GM18498 (cell line): ENCODE measurements around the gene HEG1.

Experiments used
- ATAC-seq: cut with Tn5 transposase; IDR thresholded peaks from one replicate; pipeline ENCODE4 v1.9.1; 2021; ENCODE audit warnings: mild to moderate bottlenecking, moderate library complexity; ENCODE audit not compliant: unreplicated experiment

HEG1 gene

GRCh38 chr3:125050488-125051090 is 5.2 kb downstream of the HEG1 start:
- no peak for ATAC-seq

GRCh38 chr3:125048282-125048681 is 7.5 kb downstream of the HEG1 start:
- ATAC-seq = no peak

GRCh38 chr3:125045965-125046364 is 9.8 kb downstream of the HEG1 start:
- no peak for ATAC-seq

GRCh38 chr3:125045194-125045593 is 10.6 kb downstream of the HEG1 start:
- no peak for ATAC-seq

- ATAC-seq = no peak
Measured at GRCh38 chr3:125043599-125044151, 12.1 kb downstream of the HEG1 start.

- no peak for ATAC-seq
Measured at GRCh38 chr3:125042725-125043406, 12.9 kb downstream of the HEG1 start.

- no peak for ATAC-seq
Measured at GRCh38 chr3:125039131-125040100, 16.4 kb downstream of the HEG1 start.

- no peak for ATAC-seq
Measured at GRCh38 chr3:125037498-125038150, 18.2 kb downstream of the HEG1 start.

- ATAC-seq = peak; percentile 57
Measured at GRCh38 chr3:125035217-125035616, 20.6 kb downstream of the HEG1 start.

- no peak for ATAC-seq
Measured at GRCh38 chr3:125033616-125034015, 22.2 kb downstream of the HEG1 start.

- ATAC-seq = no peak
Measured at GRCh38 chr3:125033135-125033534, 22.7 kb downstream of the HEG1 start.

GRCh38 chr3:125032683-125033082 is 23.1 kb downstream of the HEG1 start:
- no peak for ATAC-seq

- ATAC-seq = no peak
Measured at GRCh38 chr3:125032100-125032643, 23.6 kb downstream of the HEG1 start.

GRCh38 chr3:125031544-125031943 is 24.3 kb downstream of the HEG1 start:
- ATAC-seq = no peak

- no peak for ATAC-seq
Measured at GRCh38 chr3:125028657-125029056, 27.1 kb downstream of the HEG1 start.

- ATAC-seq = no peak
Measured at GRCh38 chr3:125025642-125026041, 30.2 kb downstream of the HEG1 start.

- no peak for ATAC-seq
Measured at GRCh38 chr3:125024817-125025216, 31.0 kb downstream of the HEG1 start.

- no peak for ATAC-seq
Measured at GRCh38 chr3:125023833-125024555, 31.8 kb downstream of the HEG1 start.

GRCh38 chr3:125022206-125022605 is 33.6 kb downstream of the HEG1 start:
- no peak for ATAC-seq

- ATAC-seq = no peak
Measured at GRCh38 chr3:125019271-125019670, 36.5 kb downstream of the HEG1 start.
